Breast epithelium (tissue), 3 donors: ENCODE results near the gene INSYN2A.

Experiments
- CTCF ChIP-seq, 3 donors: fragments of 450-650 bp; IDR thresholded peaks; one replicate each; pipeline ENCODE4 v1.5.1; 2016 to 2017; ENCODE audit warnings: antibody characterized with exemption in 3 of 3, mild to moderate bottlenecking in 3 of 3, moderate library complexity in 3 of 3
- POLR2A ChIP-seq: fragments of 450-650 bp; IDR thresholded peaks from one replicate; pipeline ENCODE4 v1.6.1; 2016; ENCODE audit warnings: antibody characterized with exemption, mild to moderate bottlenecking, moderate library complexity

GRCh38 chr10:127184582-127184981 is 11.8 kb downstream of the INSYN2A start:
- TF ChIP-seq CTCF (IDR thresholded peaks at IDR 0.05) (no peak), POLR2A (no peak)
